Kidney epithelial cell (primary cell): ENCODE data around the gene PA2G4. TPM values are rescaled to one million over a fixed set of nuclear protein-coding genes. Genes with fewer than 3 reads are reported as not detected.

Experiments used
- DNase-seq: peaks from one replicate; pipeline ENCODE4 v3.0.0-alpha.2; 2010; ENCODE audit warnings: low read depth
- H3K27me3 ChIP-seq: 2 replicates; pipeline ENCODE4 v1.6.0; 2011; ENCODE audit warnings: low read length; ENCODE audit not compliant: control insufficient read depth, insufficient read depth
- H3K36me3 ChIP-seq: 2 replicates; pipeline ENCODE4 v1.5.1; 2011; ENCODE audit warnings: low read length; ENCODE audit not compliant: control insufficient read depth, insufficient read depth
- H3K4me3 ChIP-seq: 2 replicates; pipeline ENCODE4 v1.5.1; 2011; ENCODE audit warnings: low read depth, mild to moderate bottlenecking, control low read depth, low read length
- CTCF ChIP-seq: IDR thresholded peaks from 2 replicates; pipeline ENCODE4 v1.5.1; 2011; ENCODE audit warnings: mild to moderate bottlenecking, moderate library complexity, low read length, control low read depth, inconsistent platforms; ENCODE audit not compliant: insufficient read depth, poor library complexity, severe bottlenecking
- total RNA-seq: library from RNA; depleted of rRNA; stranded (reverse); fragments of >200 nt; gene quantifications from 2 replicates; pipeline ENCODE4 v1.2.3, GENCODE V29; 2015

Gene PA2G4
- total RNA-seq, 1 donor from 2014 or later, result 179 TPM

GRCh38 chr12:56158926-56159461 is 54.6 kb downstream of the PA2G4 start:
- DNase-seq, result peak; percentile 37
- H3K4me3 ChIP-seq, result peak overlapping the region; percentile 66
- peaks cover 8% of the 10 kb centered on the region for H3K36me3 ChIP-seq
- no peaks in the 10 kb centered on the region for H3K27me3 ChIP-seq
- no peak for TF ChIP-seq CTCF

- no peak for TF ChIP-seq CTCF
- peak overlapping the region; percentile 66 for H3K4me3 ChIP-seq
- H3K36me3 ChIP-seq, result peaks cover 8% of the 10 kb centered on the region
- DNase-seq, result no peak
- H3K27me3 ChIP-seq, result no peaks in the 10 kb centered on the region
Observed at GRCh38 chr12:56159482-56160192, 55.3 kb downstream of the PA2G4 start.

GRCh38 chr12:56160193-56160763 is 55.9 kb downstream of the PA2G4 start:
- peaks cover 7% of the 10 kb centered on the region for H3K36me3 ChIP-seq
- no peak for TF ChIP-seq CTCF
- H3K4me3 ChIP-seq, result peak overlapping the region; percentile 66
- H3K27me3 ChIP-seq, result no peaks in the 10 kb centered on the region
- no peak for DNase-seq

GRCh38 chr12:56160894-56161689 is 56.7 kb downstream of the PA2G4 start:
- TF ChIP-seq CTCF, result no peak
- Histone ChIP-seq H3K27me3 (no peaks in the 10 kb centered on the region), H3K36me3 (peaks cover 6% of the 10 kb centered on the region), H3K4me3 (peak overlapping the region; percentile 66)
- DNase-seq, result no peak

- no peak for TF ChIP-seq CTCF
- H3K4me3 ChIP-seq, result no peak overlapping the region
- H3K36me3 ChIP-seq, result peaks cover 6% of the 10 kb centered on the region
- H3K27me3 ChIP-seq, result no peaks in the 10 kb centered on the region
- DNase-seq, result no peak
Observed at GRCh38 chr12:56161690-56162351, 57.5 kb downstream of the PA2G4 start.
